SIG-M5 (cell line): ENCODE measurements around the gene EXOSC3.
"Not testable (repeated sequence)": the region's sequence is repeated elsewhere in the genome, so short reads cannot be mapped to it uniquely, and the experiment has no call there.

ENCODE experiments used
- DNase-seq: peaks from one replicate; lab custom pipeline; 2025; lab: John Stamatoyannopoulos, UW

Gene EXOSC3

DNA sequence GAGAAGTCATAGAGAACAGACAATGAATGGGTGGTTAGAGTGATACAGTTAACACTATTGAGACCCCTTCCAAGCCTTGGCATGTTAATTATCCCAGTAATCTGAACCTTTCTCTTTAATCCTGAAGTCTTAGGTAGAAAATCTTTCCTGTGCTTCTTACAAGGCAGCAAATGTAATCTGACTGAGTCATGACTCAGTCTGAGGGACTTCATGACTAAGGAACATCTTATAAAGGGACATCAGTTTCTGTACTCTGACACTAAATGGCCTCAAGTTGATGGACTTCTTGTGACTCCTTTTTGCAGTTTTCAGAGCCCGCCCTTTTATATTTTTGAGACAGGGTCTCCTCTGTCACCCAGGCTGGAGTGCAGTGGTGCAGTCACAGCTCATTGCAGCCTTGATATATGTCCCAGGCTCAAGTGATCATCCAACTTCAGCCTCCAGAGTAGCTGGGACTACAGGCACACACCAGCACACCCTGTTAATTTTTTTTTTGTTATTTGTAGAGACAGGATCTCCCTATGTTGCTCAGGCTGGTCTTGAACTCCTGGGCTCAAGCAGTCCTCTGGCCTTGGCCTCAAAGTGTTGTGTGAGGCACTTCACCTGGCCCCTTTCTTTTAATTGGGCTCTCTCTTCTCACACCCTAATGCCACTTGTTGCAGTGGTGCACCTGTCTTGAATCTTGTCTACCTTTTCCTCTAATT is 9.5 kb downstream of the EXOSC3 start:
- no peak for DNase-seq

DNA sequence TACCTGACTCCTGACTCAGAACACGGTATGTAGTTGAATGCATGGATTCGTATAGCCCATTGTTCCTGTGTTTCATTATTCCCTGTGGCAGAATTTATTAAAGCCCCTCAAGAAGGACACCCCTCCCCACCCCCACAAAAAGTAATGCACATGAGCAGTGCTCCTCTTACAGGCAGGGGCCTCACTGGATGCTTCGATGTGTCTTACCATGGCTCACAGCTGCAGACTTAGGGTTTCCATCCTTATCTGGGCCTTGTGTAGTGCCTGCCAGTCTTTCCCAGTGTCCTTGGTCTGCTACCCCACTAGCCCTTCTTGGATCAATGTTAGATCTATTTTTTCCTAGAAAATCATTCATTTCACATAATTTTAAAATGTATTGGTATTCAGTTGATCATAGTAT is 14.9 kb downstream of the EXOSC3 start:
- no peak for DNase-seq

DNA sequence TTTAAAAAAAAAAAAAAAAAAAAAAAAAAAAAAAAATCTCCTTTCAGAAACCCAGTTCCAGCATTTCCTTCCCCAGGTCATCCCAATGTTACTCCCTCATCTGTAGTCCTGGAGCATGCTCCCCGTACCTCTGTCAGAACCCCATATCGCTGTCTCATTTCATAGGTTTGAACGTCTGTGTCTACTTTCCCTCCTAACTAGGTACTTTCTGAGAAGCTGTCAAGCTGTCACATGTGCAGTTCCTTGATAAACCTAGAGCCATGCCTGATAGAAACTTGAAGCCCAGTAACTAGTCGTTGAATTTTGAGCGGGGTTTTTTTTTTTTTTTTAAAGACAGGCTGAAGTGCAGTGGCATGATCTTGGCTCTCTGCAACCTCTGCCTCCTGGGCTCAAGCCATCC is 15.6 kb downstream of the EXOSC3 start:
- DNase-seq, result no peak

DNA sequence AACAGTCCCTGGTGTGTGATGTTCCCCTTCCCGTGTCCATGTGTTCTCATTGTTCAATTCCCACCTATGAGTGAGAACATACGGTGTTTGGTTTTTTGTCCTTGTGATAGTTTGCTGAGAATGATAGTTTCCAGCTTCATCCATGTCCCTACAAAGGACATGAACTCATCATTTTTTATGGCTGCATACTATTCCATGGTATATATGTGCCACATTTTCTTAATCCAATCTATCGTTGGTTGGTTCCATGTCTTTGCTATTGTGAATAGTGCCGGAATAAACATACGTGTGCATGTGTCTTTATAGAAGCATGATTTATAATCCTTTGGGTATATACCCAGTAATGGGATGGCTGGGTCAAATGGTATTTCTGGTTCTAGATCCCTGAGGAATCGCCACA is 19.6 kb downstream of the EXOSC3 start:
- DNase-seq, result not testable (repeated sequence)

DNA sequence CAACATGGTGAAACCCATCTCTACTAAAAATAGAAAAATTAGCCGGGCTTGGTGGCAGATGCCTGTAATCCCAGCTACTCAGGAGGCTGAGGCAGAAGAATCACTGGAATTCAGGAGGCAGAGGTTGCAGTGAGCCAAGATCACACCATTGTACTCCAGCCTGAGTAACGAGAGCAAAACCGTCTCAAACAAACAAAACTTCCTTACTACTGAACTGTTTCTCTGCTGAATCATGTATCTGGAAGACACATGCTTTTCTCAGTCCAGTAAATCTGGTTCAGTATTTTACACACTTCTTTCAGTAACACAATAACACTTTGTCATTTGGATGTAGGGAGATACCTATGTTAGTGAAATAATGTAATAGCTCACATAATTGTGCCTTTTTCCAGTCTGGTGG is 23.4 kb downstream of the EXOSC3 start:
- DNase-seq, result no peak

DNA sequence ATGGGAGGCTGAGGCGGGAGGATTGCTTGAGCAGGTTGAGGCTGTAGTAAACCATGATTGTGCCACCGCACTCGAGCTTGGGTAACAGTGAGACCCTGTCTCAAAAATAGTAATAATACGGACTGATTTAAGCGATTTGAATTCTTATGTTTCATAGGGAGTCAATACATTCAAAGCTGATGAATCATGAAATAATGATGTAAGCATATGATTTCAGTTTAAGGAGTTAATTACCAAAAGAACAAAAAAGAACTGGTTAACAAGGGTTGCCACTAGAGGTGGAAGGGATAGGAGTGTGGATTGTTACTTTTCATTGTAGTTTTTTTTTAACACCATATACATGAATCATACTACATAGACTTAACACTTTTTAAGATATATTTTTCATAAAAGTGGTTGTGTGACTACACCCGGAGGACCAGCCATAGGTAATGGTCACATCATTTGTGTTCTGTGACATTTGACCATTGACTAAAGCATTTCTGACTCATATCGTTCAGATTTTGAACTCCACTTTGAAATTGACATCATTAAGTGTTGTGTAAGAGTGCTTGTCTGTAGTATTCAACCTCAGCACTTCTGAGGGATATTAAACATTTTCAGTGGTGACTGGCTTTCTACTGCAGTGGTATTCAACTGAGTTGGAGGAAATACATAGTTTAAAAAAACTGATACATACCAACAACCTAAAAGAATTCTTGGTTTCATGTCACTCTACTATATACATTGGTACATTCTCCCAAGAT is 24.3 kb downstream of the EXOSC3 start:
- no peak for DNase-seq

DNA sequence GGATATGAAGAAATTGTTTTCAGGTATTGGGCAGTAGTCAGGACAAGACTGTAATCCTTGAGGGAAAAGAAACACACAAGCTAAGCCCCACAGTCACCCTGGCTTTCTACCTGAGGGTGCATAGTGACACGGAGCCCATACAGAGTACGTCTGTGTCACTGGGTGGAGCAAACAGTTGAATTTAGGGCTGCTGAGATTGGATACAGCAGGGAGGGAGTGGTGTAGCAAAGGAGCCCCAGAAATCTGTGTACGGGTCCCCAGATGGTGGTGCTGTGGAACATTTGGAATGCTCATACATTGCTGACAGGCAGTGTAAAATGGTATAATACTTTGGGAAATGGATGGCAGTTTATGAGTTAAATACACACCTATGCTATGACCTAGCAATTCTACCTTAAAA is 26.1 kb downstream of the EXOSC3 start:
- DNase-seq, result no peak

DNA sequence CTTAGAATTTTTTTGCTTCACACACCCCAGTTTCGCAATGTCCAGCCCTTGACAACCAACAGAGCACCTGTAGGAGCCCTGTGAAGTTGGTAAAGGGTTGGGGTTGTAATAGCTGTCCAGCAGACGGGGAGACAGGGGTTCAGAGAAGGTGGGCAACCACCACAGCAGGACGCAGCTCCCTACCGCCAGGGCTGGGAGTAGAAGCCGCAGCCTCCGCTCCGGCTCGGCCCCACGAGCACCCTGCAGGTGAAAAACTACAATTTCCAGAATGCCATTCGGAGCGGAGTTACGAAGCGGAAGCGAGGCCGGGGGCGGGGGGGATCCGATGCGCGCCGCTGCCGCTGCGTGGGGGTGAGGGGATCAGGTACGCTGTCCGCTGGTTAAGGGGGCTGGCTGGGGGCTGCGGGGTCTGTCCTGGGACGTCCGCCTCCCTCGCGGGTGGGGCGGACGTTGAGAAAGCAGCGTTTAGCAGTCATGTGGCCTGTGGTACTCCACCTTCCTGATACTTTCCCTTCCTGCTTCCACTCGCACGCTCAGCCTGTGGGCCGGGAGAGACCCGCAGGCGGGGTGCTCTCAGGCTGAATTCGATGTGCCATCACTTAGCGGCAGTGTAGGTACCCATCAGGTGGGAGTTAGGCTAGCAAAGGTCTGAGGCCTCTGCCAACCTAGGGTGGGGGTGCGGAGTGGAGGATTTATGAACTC is 31.2 kb downstream of the EXOSC3 start, which contains the start of gene TRMT10B:
TRMT10B (plus strand) TSS at position 317 of the 702 bp plus-strand sequence. CDS start 8,127 bp downstream, outside the sequence.
- DNase-seq, result peak; percentile 3

DNA sequence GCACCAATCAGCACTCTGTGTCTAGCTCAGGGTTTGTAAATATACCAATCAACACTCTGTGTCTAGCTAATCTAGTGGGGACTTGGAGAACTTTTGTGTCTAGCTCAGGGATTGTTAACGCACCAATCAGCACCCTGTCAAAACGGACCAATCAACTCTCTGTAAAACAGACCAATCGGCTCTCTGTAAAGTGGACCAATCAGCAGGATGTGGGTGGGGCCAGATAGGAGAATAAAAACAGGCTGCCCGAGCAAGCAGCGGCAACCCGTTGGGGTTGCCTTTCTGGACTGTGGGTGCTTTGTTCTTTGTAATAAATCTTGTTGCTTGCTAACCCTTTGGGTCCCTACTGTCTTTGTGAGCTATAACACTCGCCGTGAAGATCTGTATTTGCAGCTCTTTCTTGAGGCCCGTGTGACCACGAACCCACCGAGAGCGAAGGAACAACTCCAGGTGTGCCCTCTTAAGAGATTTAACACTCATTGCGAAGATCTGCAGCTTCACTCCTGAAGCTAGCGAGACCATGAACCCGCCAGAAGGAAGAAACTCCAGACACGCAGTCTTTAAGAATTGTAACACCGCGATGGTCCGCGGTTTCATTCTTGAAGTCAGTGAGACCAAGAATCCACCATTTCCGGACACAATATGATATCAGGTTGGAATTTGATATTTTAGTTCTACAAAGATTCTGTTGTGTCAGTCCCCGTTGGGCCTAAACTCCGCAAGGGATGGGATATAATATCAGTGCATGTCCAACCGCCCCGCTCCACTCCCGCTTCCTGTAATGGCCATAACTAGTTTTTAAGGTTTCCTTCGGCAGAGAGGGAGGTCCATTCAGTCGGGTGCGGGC is 32.0 kb downstream of the EXOSC3 start:
- no peak for DNase-seq

DNA sequence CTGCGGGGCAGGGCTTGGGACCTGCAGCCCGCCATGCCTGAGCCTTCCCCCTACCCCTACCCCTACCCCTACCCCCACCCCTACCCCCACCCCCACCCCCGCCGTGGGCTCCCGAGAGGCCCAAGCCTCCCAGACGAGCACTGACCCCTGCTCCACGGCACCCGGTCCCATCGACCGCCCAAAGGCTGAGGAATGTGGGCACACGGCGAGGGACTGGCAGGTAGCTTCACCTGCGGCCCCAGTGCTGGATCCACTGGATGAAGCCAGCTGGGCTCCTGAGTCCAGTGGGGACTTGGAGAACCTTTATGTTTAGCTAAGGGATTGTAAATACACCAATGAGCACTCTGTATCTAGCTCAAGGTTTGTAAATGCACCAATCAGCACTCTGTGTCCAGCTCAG is 32.8 kb downstream of the EXOSC3 start:
- DNase-seq, result not testable (repeated sequence)

DNA sequence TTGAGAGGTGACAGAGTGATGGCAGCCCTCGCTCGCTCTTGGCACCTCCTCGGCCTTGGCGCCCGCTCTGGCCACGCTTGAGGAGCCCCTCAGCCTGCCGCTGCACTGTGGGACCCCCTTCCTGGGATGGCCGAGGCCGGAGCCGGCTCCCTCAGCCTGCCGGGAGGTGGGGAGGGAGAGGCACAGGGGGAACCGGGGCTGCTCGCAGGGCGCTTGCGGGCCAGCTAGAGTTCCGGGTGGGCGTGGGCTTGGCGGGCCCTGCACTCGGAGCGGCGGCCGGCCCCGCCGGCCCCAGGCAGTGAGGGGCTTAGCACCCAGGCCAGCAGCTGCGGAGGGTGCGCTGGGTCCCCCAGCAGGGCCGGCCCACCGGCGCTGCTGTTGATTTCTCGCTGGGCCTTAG is 33.2 kb downstream of the EXOSC3 start:
- DNase-seq, result not testable (repeated sequence)

DNA sequence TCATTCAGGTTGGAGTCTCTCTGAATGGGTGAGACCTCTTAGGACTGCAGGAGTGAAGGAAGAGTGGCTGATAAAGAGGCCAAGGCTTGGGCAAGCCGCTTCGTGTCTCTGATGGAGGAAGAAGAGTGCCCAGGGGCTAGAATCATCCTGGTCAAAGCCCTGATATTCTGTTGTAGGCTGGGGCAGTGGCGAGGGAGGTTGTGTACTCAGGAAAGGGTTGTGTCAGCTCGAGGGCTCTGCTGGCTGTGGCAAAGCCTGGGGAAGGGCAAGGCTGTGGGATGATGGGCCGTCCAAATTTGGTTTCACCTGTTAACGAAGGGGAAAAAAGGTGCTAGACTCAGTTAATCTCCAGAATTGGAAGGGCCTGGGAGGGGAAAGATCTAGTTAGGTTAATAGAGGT is 33.7 kb downstream of the EXOSC3 start:
- no peak for DNase-seq

DNA sequence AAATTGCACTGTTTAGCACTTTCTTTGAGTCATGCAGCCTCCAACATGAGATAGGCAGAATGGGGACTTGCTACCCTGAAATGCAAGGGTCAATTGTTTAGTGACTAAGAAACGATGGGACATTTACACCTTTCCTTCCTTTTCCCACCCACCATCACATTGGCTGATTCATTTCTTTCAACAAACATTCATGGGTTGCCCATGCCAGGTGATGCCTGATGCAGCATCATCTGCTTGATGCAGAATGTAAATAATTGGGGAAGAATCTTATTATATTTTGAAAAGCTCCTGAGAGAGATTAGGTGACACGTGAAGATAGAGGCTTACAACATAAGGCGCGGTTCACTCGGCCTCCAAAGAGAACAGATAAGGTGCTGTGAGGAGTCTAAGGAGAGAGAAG is 35.7 kb downstream of the EXOSC3 start:
- DNase-seq, result no peak

DNA sequence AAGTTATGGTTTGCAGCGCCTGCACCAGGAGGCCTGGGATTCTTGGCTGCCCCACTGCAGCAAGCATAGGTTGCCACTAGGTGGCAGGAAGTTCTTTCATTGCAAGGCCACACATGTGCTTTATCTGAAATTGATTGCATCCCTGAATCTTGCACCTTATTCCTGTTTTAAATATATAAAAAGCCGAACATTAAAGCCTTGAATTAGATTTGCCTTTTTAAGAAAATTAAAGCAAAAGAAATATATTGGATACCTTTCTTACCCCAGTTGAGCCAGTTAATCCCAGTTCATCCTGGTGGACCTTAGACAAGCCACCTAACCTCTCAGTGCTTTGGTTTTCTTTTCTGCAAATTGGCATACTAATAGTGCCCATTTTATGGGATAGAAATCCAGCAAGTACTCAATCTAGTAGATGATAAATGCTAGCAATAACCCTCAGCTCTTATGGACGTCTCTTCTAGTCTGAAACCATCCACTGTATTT is 37.6 kb downstream of the EXOSC3 start:
- no peak for DNase-seq

DNA sequence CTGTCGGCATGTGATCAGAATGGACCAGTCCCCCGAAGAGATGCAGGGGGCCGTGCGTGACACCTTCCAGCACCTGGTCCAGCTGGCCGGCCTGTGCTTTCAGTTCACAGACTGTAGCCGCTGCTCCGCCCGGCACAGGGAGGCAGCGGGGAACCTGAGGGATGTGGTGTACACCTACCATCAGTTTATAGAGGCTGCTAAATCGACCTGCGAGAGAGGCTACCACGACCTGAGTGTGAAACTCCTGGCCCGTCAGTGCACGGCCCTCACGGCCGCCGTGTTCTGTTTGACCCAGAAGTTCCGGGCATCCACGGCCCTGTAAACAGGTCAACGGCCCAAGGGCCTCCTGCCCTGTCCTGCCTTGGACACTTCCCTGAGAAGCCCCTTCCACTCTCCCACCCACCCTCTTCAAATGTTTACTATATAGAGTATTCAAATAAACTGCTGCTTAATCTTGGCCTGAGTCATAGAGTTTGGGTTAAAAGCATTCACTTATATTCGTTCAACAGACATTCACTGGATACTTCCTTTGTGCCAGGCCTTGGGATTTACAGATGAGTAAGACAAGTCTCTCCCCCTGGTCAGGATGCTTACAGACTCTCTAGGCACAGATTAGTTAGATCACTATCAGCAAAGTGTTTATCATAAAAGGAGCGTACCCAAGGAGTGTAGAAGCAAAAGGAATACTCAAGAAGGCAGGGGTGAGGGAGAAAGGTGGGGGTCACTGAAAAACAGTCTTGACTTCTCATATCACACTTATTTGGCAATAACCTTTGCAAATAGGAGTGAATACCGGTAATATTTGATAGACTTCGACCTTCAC is 38.2 kb downstream of the EXOSC3 start:
- no peak for DNase-seq

DNA sequence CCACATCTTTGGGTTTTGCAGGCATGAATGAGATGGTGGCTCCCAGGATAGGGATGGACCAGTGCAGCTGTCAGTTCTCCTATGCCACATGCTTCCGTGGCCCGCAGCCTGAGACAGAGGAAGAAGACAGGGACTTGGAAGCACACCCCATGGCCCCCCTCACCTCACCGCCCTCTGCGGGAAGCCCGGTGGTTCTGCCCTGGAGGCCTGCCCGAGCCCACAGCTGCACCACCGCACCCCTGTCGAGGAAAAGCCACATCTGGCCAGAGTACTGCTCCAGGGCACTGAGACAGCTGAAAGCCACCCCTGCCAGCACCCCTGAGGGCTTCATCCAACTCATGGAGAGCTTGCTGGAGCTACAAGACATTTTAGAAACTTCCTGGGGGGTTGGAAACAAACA is 38.9 kb downstream of the EXOSC3 start:
- no peak for DNase-seq

DNA sequence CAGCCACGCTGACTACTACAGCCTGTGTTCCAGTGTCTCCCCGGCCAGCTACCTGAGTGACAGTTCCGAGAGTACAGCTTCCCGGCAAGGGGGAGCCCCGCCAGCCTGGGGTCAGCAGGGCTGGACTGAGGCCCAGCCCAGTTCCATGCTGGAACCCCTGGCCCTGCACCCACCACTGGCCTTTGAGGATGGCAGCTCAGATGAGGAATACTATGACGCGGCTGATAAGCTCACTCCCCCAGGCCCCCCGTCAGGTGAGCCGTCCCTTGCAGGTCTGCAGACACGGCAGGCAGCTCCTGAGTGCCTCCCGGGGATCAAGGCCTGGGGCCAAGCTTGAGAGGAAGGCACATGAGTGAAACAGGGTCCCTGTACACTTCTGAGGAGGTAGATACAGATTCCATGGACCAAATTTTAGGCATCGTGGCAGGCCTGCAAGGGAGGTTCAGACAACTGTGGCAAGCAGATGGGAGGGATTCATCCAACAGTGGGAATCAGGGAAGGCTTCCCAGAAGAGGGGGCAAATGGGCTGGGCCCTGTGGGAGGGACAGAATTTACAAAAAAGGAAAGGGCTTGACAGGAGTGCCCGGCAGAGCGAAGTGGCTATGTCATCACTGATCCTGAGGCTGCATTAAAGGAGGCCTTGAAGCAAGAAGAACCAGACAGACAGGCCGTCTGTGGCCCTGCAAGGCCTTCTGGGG is 44.1 kb downstream of the EXOSC3 start:
- no peak for DNase-seq

DNA sequence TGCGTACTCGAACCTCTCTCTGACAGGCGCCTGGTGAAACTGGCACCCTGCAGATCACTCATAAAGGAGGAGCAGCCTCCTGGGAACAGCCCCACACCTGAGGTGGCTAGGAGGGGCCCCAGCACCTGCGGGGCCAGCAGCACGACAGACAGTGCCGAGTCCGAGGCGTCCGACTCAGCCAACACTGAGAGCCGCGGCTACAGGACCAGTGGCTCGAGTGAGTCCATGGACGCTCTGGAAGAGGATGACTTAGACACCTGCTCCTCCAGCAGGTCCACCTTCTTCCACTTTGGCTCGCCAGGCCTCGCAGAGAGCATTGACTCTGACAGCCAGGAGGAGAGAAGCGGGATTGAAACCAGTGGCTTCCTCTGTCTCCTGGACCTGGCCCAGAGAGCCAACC is 44.7 kb downstream of the EXOSC3 start:
- DNase-seq, result no peak

DNA sequence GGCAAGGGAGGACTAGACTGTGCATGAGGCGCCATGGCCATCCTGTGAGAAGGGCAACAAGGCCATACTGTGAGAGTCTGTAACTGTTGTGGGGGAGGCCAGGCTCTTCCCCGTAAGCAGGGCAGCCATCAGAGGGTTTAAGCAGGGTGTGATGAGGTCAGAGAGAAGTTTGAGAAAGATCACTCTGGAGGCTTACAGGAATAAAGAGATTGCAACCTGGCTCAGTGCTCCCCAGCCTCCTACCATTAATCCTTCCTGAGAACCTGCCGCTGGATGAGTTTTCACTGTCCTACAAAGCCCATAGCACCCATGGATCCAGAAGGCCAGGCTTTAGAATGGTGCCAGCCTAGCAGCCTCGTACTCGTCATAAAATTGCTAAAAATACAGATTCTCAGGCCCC is 45.6 kb downstream of the EXOSC3 start:
- no peak for DNase-seq

DNA sequence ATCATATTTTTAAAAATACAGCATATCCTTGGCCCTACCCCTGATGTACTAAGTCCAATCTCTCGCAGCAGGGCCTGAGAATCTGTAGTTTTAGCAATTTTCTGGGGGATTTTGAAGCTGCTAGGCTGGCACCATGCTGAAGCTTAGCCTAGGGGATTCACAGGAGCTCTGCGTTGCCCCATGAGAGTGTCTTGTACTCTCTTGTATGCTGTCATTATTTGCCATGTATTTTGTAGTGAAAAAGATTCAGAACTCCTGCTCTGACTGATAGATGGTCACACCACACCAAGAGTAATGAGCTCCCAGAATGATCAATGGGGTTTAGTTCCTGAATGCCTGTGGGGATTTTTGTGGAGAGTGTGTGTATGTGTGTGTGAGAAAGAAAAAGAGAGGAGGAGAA is 51.9 kb downstream of the EXOSC3 start:
- DNase-seq, result no peak
